Breast epithelium (tissue), 4 donors: ENCODE data around the gene ABCC6. TPM values are rescaled to one million over a fixed set of nuclear protein-coding genes. Genes with fewer than 3 reads are reported as not detected.

ENCODE experiments used
- DNase-seq, 2 donors: peaks; one replicate each; pipeline ENCODE4 v3.0.0-alpha.2; 2019; ENCODE audit warnings: low spot score in 2 of 2
- H3K27ac ChIP-seq, 2 donors: fragments of 200-600 bp; sonication (generic) in 1 of 2; one replicate each; pipeline ENCODE4 v1.5.1; 2016 to 2019; ENCODE audit warnings: mild to moderate bottlenecking in 1 of 2
- H3K27me3 ChIP-seq, 2 donors: fragments of 200-600 bp; sonication (generic) in 1 of 2; one replicate each; pipeline versions ENCODE4 v1.5.1 to v1.6.0; 2017 to 2019; ENCODE audit warnings: control low read depth in 1 of 2, mild to moderate bottlenecking in 1 of 2
- H3K36me3 ChIP-seq: fragments of 200-600 bp; one replicate; pipeline ENCODE4 v1.5.1; 2019
- H3K4me1 ChIP-seq, 2 donors: fragments of 200-600 bp; sonication (generic); one replicate each; pipeline ENCODE4 v1.5.1; 2016 to 2019; ENCODE audit warnings: control low read depth in 1 of 2
- H3K4me3 ChIP-seq, 3 donors: fragments of 200-600 bp; sonication (generic); 1 replicate in 2 of 3; 2 replicates in 1 of 3; pipeline ENCODE4 v1.5.1; 2016 to 2019; ENCODE audit warnings: mild to moderate bottlenecking in 3 of 3, moderate library complexity in 2 of 3
- H3K9me3 ChIP-seq, 2 donors: fragments of 200-600 bp; sonication (generic) in 1 of 2; one replicate each; pipeline ENCODE4 v1.5.1; 2016 to 2019; ENCODE audit warnings: control low read depth in 1 of 2
- POLR2A ChIP-seq: fragments of 450-650 bp; IDR thresholded peaks from one replicate; pipeline ENCODE4 v1.6.1; 2016; ENCODE audit warnings: antibody characterized with exemption, mild to moderate bottlenecking, moderate library complexity
- POLR2AphosphoS5 ChIP-seq, 3 donors: sonication (generic); formaldehyde crosslinking; IDR thresholded peaks; one replicate each; pipeline ENCODE4 v1.6.1; 2017; ENCODE audit warnings: antibody characterized with exemption in 3 of 3
- intact Hi-C: fragments of 100-400 bp; cut with DNase I; formaldehyde crosslinking; loops from one replicate; pipeline ENCODE4 v1.15.1; 2023; ENCODE audit warnings: low total_unique reads
- total RNA-seq, 3 donors: library from RNA; depleted of rRNA; stranded (reverse); fragments of >200 nt; gene quantifications; one replicate each; pipeline ENCODE4 v1.1.0, GENCODE V29; 2016
- TF ChIP-seq, protein P1 (sequence below), 3 donors: fragments of 450-650 bp; IDR thresholded peaks; one replicate each; pipeline ENCODE4 v1.5.1; 2016 to 2017; ENCODE audit warnings: antibody characterized with exemption in 3 of 3, mild to moderate bottlenecking in 3 of 3, moderate library complexity in 3 of 3

Gene ABCC6
- total RNA-seq, 3 donors from 2014 or later, result 3.6 to 4.2 (median 3.8) TPM

DNA sequence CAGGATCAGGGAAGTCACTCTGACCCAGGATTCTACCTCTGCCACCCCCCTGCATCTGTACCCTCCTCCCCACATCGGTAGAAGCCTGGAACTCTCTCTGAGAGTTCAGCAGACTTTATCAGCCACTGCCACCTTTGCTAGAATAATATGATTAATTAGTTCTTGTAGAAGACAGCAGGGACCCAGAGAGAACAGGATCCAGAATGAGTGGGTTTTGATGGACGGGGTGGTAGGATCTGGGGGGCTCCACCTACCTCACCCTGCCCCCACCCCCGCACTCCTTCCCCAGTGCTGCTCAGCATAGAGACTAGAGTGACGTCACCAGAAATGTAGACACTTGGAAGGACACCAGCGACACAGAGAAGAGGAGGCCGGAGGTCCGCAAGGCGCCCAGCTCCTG, 33.5 kb downstream of the ABCC6 start:
- no peaks in the 10 kb centered on the region for H3K27me3 ChIP-seq
- H3K4me3 ChIP-seq, result no peak overlapping the region
- no peak overlapping the region for H3K27ac ChIP-seq
- DNase-seq, result no peak
- no peaks in the 10 kb centered on the region for H3K36me3 ChIP-seq
- no peaks in the 10 kb centered on the region for H3K4me1 ChIP-seq
- TF ChIP-seq, protein P1, sequence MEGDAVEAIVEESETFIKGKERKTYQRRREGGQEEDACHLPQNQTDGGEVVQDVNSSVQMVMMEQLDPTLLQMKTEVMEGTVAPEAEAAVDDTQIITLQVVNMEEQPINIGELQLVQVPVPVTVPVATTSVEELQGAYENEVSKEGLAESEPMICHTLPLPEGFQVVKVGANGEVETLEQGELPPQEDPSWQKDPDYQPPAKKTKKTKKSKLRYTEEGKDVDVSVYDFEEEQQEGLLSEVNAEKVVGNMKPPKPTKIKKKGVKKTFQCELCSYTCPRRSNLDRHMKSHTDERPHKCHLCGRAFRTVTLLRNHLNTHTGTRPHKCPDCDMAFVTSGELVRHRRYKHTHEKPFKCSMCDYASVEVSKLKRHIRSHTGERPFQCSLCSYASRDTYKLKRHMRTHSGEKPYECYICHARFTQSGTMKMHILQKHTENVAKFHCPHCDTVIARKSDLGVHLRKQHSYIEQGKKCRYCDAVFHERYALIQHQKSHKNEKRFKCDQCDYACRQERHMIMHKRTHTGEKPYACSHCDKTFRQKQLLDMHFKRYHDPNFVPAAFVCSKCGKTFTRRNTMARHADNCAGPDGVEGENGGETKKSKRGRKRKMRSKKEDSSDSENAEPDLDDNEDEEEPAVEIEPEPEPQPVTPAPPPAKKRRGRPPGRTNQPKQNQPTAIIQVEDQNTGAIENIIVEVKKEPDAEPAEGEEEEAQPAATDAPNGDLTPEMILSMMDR (IDR thresholded peaks at IDR 0.05), result no peak
- TF ChIP-seq POLR2A (no peak), POLR2AphosphoS5 (IDR thresholded peaks at IDR 0.05) (no peak)
- intact Hi-C loops, result no loop called here
- no peaks in the 10 kb centered on the region for H3K9me3 ChIP-seq

DNA sequence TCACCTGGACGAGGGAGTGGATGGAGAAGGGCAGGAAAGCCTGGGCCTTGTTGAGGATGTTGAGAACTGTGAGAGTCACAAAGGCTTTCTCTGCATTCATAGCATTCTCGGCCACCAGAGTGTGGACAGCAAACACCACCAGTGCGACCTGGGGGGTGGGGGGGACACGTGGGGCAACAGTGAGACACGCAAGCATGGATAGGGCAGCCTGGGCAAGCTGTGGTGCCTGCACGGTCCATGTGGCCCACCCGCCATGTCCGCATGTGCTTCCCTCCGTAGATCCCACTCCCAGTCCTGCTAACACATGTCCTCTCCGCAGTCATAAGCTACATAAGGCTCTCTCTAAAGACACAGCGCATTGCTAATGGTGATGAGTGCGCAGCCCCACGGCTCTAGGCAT, 34.5 kb downstream of the ABCC6 start:
- H3K9me3 ChIP-seq, result no peaks in the 10 kb centered on the region
- H3K4me1 ChIP-seq, result no peaks in the 10 kb centered on the region
- H3K27me3 ChIP-seq, result no peaks in the 10 kb centered on the region
- no peak for DNase-seq
- no peak overlapping the region for H3K27ac ChIP-seq
- intact Hi-C loops, result no loop called here
- no peak overlapping the region for H3K4me3 ChIP-seq
- TF ChIP-seq POLR2AphosphoS5 (IDR thresholded peaks at IDR 0.05) (no peak), POLR2A (no peak)
- TF ChIP-seq, protein P1 (IDR thresholded peaks at IDR 0.05), result no peak
- H3K36me3 ChIP-seq, result no peaks in the 10 kb centered on the region

DNA sequence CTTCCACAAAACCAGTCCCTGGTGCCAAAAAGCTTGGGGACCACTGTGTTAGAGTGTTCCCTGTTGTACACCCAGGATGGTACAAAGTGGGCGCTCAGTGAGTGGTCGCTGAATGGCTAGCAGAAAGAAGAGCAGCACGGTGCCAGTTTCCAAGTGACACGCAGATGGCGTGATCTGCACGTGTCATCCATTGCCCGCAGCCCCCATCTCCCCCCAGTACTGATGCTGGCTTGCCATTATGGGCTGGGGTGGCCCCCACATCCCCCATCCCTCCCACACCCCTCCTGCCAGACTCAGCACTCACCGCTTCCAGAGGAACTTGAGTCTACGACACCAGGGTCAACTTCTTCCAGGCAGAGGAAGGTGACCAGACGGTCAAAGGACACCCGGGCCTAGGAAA, 36.5 kb downstream of the ABCC6 start:
- Histone ChIP-seq H3K4me1 (no peaks in the 10 kb centered on the region), H3K36me3 (no peaks in the 10 kb centered on the region), H3K27ac (no peak overlapping the region), H3K9me3 (no peaks in the 10 kb centered on the region), H3K27me3 (no peaks in the 10 kb centered on the region), H3K4me3 (no peak overlapping the region)
- intact Hi-C loops, result no loop called here
- no peak for DNase-seq
- TF ChIP-seq, protein P1 (IDR thresholded peaks at IDR 0.05), result no peak
- TF ChIP-seq POLR2AphosphoS5 (IDR thresholded peaks at IDR 0.05), result no peak
- no peak for TF ChIP-seq POLR2A

DNA sequence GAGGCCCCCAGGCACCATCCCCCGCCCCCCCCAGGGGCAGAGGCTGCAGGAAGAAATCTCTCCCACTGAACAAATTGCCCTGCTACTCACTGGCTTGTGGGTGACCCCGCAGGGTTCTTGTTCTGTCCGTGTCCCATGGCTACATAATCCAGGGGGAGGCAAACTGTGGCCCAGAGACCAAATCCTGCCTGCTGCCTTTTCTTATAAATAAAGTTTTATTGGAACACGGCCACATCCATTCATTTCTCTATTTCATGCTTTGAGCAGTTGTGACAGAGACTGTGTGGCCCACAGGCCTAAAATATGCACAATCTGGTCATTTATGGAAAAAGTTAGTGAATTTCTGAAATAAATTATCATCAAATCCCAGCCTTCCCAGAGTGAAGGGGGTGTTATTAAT, 38.2 kb downstream of the ABCC6 start:
- Histone ChIP-seq H3K27ac (no peak overlapping the region), H3K36me3 (no peaks in the 10 kb centered on the region), H3K9me3 (no peaks in the 10 kb centered on the region), H3K4me1 (no peaks in the 10 kb centered on the region), H3K4me3 (no peak overlapping the region), H3K27me3 (no peaks in the 10 kb centered on the region)
- no peak for DNase-seq
- intact Hi-C loops, result no loop called here
- TF ChIP-seq POLR2AphosphoS5 (IDR thresholded peaks at IDR 0.05) (no peak), POLR2A (no peak)
- TF ChIP-seq, protein P1 (IDR thresholded peaks at IDR 0.05), result no peak

DNA sequence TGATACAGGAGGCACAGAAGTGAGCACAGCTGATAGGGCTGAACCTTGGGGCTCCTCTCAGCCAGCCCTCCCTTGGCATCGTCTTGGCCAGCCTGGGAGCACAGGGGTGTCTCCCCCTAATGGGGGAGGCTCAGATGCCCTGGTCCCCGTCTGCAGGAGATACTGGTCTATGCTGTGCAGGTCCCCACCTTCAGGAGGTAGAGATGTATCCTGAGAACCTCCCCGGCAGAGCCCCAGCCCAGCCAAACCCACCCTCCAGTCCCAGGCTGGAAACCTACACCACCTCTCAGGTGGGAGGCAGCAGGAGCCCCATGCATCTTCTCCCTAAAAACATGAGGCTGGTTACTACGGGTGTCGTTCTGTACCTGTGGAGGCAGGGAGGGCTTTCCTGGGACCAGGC, 38.7 kb downstream of the ABCC6 start:
- no peak for DNase-seq
- intact Hi-C loops, result no loop called here
- no peak overlapping the region for H3K4me3 ChIP-seq
- H3K9me3 ChIP-seq, result no peaks in the 10 kb centered on the region
- H3K36me3 ChIP-seq, result no peaks in the 10 kb centered on the region
- no peaks in the 10 kb centered on the region for H3K4me1 ChIP-seq
- no peaks in the 10 kb centered on the region for H3K27me3 ChIP-seq
- no peak overlapping the region for H3K27ac ChIP-seq
- TF ChIP-seq POLR2AphosphoS5 (IDR thresholded peaks at IDR 0.05) (no peak), POLR2A (no peak)
- TF ChIP-seq, protein P1 (IDR thresholded peaks at IDR 0.05), result no peak
